HG03575 (cell line): ENCODE data around the gene HSPB6.

Source experiments
- ATAC-seq: cut with Tn5 transposase; IDR thresholded peaks from one replicate; pipeline ENCODE4 v1.9.1; 2021; ENCODE audit not compliant: unreplicated experiment, insufficient number of reproducible peaks, low FRiP score; ENCODE audit errors: extremely low read depth

Gene HSPB6

GRCh38 chr19:35751839-35752745 lies 4.7 kb downstream of the HSPB6 start:
- no peak for ATAC-seq

- no peak for ATAC-seq
These were observed 6.7 kb downstream of the HSPB6 start for GRCh38 chr19:35750167-35750566.

DNA sequence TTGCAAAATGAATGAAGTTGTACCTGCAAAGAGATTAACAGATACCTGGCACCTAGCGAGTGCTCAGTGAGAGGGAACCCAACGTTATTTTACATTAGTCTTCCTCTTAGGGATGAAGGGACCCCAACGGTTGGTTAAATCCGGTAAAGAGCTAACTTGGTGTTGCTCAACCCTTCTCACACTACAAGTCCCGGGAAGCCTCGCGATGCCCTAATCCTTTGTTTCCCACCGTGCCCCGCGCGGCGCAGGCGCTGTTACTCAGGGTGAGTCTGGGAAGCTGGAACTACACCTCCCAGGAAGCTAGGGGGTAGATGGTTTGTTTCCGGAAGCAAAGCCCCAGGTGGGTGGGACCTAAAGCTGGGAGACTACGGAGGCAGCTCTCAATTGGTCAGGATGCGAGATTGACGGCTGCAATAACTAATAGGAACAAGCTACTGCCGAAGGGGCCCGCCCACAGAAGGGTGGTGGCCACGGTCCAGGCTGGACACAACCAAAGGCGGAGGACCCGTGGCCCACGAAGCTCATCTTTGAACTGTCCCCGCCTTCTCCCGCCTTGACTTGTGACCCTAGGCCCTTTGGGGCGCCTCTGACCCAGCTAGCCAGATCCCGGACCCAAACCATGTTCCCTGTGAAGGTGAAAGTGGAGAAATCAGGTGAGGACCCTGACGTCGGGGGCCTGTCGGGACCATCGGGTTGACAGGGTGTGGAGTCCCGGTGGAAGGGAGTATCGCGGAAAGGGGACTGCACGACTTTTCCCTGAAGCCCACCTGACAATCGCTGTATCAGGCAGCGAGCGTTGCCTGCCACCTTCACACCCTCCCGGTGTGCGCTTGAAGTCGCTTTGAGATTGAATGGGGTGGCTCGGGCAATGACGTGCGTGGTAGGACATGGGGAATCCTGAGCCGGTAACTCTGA lies 8.5 kb downstream of the HSPB6 start, which contains the start of gene LIN37:
LIN37 (plus strand) TSS at position 471 of the 915 bp plus-strand sequence; CDS start at position 620, 149 bp downstream.
- peak; percentile 48 for ATAC-seq

DNA sequence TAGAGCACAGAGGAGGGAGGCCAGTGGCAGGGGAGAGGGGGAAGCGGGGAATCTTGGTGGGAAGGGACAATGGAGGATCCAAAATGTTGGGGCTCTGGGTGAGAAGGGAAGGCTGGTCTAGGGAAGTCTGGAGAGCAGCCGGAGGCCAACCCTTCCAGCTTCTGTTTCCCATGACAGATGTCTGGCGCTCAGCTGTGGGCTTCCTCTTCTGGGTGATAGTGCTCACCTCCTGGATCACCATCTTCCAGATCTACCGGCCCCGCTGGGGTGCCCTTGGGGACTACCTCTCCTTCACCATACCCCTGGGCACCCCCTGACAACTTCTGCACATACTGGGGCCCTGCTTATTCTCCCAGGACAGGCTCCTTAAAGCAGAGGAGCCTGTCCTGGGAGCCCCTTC lies 10.3 kb downstream of the HSPB6 start:
- ATAC-seq, result no peak

GRCh38 chr19:35746087-35746462 lies 10.8 kb downstream of the HSPB6 start:
- ATAC-seq, result no peak

GRCh38 chr19:35745328-35746086 lies 11.3 kb downstream of the HSPB6 start, which contains the start of the genes PSENEN and U2AF1L4:
Gene PSENEN (plus strand): TSS chr19:35745651. CDS start chr19:35745931, 280 bp downstream.
Gene U2AF1L4 (minus strand): TSS chr19:35745418. CDS start chr19:35745391, 27 bp downstream.
- ATAC-seq, result no peak

GRCh38 chr19:35744430-35745327 lies 12.2 kb downstream of the HSPB6 start:
- no peak for ATAC-seq

- ATAC-seq, result no peak
These were observed 13.0 kb downstream of the HSPB6 start for GRCh38 chr19:35743640-35744429.

DNA sequence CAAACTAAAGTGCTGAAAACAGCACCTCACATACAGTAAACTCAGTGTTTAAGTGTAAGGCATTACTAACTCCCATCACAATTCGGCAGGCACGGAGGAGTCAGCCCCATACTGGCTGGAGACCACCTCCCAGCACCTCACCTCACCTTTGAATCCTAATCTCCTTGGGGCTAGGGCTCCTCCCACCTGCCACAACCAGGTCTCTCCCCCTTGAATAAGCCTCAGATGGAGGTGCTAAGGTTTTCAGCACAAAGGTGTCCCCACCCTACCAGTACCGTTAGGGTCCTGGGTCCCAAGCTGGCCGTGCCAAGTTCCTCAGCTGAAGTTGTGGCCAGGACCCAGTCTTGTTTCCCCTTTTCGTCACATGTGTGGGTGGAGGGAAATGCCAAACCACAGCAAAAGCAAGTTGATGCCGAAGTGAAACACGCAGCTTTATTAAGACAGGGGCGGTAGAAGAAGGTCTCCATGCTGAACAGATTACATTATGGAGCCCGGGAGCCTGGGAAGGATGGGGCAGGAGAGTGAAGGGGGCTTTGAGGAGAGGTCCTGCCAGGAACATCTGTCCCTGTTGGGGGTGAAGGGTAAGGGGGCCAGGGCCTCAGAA lies 14.6 kb downstream of the HSPB6 start, which contains the start of gene IGFLR1:
IGFLR1 (minus strand) TSS at position 332 of the 604 bp plus-strand sequence. CDS start 1,272 bp downstream, outside the sequence.
- ATAC-seq, result no peak

GRCh38 chr19:35741203-35741515 lies 15.7 kb downstream of the HSPB6 start:
- ATAC-seq, result no peak

DNA sequence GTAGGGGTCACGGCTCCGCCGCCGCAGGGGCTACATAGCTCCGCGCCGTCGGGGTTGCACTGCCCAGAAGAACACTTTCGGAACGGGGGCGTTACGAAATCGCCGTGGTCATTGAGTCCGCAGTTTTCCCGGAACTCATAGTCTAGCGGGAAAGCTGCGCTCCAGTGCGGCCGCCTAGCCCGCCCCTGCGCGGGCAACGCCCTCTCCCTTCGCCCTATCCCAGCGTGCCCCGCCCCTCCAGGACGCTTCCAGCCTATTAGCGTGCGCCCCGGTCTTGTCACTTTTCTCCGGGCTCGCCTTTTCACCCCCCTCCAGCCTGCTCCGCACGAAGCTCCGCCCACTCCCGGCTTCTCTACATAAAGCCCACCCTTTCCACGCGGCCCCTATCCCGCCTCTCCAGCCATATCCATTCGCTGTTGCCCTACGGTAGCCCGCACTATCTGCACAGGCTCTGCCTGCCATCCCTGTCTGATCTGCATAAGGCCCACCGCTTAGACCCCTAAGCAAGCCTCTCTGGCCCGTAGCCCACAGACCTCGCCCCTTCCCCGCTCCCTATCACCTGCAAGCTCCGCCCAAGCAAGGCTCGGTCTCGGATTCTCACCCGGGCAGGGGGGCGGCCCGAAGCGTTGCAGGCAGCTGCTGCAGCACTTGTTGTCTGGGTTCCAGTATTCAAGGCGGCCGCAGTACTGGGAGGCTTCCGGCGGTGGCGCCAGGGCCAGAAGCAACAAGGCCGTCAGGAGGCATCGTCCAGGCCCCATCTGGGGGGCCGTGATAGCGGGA lies 16.2 kb downstream of the HSPB6 start:
- ATAC-seq, result no peak

GRCh38 chr19:35740108-35740422 lies 16.8 kb downstream of the HSPB6 start:
- ATAC-seq, result no peak

- no peak for ATAC-seq
These were observed 17.3 kb downstream of the HSPB6 start for GRCh38 chr19:35739275-35740107.

DNA sequence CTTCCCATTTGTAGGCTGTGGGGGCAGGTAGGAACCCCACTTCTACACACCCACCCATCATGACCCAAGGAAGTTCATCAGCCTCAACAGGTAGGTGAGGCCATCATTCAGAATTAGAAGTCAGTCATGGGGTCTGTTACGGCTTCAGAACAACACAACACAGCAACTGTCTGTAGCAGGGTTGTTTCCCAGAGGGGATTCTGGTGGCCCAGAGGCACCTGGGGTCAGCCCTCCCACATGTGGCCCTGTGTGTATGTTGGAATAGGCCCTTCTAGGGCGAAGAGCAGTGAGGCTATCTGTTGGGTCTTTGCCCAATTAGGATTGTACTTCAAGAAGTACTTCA lies 18.0 kb downstream of the HSPB6 start:
- no peak for ATAC-seq

- no peak for ATAC-seq
These were observed 18.6 kb downstream of the HSPB6 start for GRCh38 chr19:35738021-35738886.
